Measurements from ENCODE around the gene EVL. TPM values are rescaled to one million over a fixed set of nuclear protein-coding genes. Genes with fewer than 3 reads are reported as not detected.

The EVL gene
- polyA plus RNA-seq, 1 experiment = 18.6 TPM

DNA sequence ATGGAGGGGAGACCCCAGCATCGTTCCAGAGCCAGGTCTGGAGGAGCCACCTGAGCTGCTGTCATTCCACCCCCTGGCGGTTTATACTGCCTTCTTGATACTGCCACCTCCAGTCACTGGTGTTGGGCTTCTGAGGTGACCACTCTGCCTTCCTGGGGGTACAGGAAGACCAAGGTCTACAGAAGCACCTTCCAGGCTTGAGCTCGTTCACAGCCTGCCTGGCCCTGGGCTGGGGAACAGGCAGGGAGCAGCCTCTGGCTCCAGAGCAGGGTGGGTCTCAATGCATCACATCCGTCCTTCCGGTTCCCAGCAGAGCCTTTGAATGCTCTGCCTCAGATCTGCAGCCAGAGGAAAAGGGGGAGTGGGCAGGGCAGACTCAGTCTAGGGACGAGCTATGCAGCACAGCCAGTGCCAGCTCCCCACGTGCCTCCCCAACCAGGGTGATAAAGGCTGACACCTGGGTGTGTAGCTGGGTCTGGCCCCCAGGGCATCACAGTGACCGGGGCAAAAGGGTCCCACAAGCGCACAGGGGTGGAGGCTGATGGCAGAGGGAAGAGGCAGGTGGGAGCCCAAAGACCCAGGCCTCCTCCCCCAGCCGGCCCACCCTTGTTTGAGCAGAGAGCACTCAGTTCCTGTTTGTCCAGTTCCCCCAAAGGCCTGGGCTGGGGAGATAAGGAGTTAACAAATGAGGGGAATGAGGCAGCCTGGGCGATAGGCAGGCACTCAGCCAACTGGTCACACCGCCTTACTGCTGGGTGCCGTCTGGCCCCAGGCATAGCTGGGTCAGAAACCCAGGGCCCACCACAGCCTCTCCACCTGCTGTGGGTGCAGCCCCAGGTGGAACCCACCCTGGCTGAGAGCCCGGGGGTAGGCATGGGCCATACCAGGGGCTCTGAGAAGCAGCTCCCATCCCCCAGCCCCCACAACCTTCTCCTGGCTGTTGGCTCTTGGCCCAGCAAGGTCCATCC is 77.1 kb downstream of the EVL start:
- DNase-seq (ENCODE audit: low read depth) = no peak
- TF ChIP-seq, protein P1, sequence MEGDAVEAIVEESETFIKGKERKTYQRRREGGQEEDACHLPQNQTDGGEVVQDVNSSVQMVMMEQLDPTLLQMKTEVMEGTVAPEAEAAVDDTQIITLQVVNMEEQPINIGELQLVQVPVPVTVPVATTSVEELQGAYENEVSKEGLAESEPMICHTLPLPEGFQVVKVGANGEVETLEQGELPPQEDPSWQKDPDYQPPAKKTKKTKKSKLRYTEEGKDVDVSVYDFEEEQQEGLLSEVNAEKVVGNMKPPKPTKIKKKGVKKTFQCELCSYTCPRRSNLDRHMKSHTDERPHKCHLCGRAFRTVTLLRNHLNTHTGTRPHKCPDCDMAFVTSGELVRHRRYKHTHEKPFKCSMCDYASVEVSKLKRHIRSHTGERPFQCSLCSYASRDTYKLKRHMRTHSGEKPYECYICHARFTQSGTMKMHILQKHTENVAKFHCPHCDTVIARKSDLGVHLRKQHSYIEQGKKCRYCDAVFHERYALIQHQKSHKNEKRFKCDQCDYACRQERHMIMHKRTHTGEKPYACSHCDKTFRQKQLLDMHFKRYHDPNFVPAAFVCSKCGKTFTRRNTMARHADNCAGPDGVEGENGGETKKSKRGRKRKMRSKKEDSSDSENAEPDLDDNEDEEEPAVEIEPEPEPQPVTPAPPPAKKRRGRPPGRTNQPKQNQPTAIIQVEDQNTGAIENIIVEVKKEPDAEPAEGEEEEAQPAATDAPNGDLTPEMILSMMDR (IDR thresholded peaks at IDR 0.05; ENCODE audit: insufficient read depth, low read depth, low read length) = no peak
- CTCF ChIA-PET = interaction anchor here (1.0 to 1.7 kb wide), 5 partner anchors 9 to 51 kb away, joined by 3 to 4 read pairs (median 3); no protein-coding TSS in a partner anchor
- no peaks in the 10 kb centered on the region for H3K27me3 ChIP-seq (ENCODE audit: control insufficient read depth, insufficient read depth, low read length)
- no peak overlapping the region for H3K4me3 ChIP-seq (ENCODE audit: low read depth, low read length)
- POLR2A ChIA-PET = no interaction called here
- H3K36me3 ChIP-seq (ENCODE audit: control insufficient read depth, insufficient read depth, low read length) = no peaks in the 10 kb centered on the region

DNA sequence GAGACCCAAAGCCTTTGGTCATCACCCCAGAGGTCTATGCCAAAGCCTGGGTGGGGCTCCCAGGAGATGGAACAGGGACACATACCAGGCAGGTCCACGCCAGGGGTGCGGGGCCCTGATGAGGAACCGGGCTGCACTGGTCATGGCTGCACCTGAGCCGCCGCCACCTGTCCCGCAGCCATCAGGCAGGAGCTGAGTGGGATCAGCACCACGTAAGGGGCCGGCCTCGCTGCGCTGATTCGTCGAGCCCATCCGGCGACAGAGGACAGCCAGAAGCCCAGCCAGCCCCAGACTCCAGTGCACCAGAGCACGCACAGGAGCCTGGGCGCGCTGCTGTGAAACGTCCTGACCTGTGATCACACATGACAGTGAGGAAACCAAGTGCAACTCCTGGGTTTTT is 78.3 kb downstream of the EVL start:
- TF ChIP-seq, protein P1 (IDR thresholded peaks at IDR 0.05; ENCODE audit: insufficient read depth, low read depth, low read length) = no peak
- CTCF ChIA-PET = interaction anchor here (1.6 kb wide), 1 partner anchor 11 kb away, joined by 4 read pairs; no protein-coding TSS in a partner anchor
- Histone ChIP-seq H3K4me3 (ENCODE audit: low read depth, low read length) (no peak overlapping the region), H3K27me3 (ENCODE audit: control insufficient read depth, insufficient read depth, low read length) (no peaks in the 10 kb centered on the region), H3K36me3 (ENCODE audit: control insufficient read depth, insufficient read depth, low read length) (no peaks in the 10 kb centered on the region)
- no peak for DNase-seq (ENCODE audit: low read depth)
- POLR2A ChIA-PET = no interaction called here

DNA sequence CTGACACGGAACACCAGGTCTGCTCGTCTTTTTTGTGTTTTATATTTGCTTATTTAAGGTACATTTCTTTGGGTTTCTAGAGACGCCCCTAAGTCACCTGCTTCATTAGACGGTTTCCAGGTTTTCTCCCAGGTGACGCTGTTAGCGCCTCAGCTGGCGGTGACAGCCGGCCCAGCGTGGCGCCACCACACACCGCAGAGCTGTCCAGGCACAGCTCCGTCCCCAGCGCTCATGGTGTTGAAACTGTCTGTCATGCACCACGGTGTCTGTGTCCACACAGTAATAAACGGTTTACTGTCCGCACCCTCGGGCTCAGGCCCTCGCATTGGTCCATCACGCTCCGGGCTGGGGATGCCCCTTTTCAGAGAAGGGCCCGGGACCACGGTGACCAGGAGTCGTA is 78.7 kb downstream of the EVL start:
- no peak overlapping the region for H3K4me3 ChIP-seq (ENCODE audit: low read depth, low read length)
- ChIA-PET CTCF (no interaction called here), POLR2A (no interaction called here)
- H3K36me3 ChIP-seq (ENCODE audit: control insufficient read depth, insufficient read depth, low read length) = no peaks in the 10 kb centered on the region
- DNase-seq (ENCODE audit: low read depth) = no peak
- TF ChIP-seq, protein P1 (IDR thresholded peaks at IDR 0.05; ENCODE audit: insufficient read depth, low read depth, low read length) = no peak
- no peaks in the 10 kb centered on the region for H3K27me3 ChIP-seq (ENCODE audit: control insufficient read depth, insufficient read depth, low read length)

DNA sequence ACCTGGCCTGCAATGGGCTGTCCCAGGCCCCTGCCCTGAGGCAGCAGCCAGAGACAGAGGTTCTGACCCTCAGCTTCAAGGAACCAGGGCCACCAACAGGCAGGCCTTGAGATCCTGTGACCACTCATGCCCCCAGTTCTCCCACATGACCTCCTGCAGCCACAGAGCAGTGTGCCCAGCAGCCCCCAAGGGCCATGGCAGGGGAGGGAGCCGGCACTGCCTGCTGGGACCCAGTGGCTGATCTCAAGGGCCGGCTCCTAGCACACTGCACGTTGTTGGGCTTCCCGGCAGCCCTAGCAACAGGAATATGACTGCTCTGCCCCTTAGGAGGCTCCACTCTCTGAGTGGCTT is 79.4 kb downstream of the EVL start:
- CTCF ChIA-PET = no interaction called here
- Histone ChIP-seq H3K4me3 (ENCODE audit: low read depth, low read length) (no peak overlapping the region), H3K36me3 (ENCODE audit: control insufficient read depth, insufficient read depth, low read length) (no peaks in the 10 kb centered on the region), H3K27me3 (ENCODE audit: control insufficient read depth, insufficient read depth, low read length) (no peaks in the 10 kb centered on the region)
- DNase-seq (ENCODE audit: low read depth) = no peak
- POLR2A ChIA-PET = no interaction called here
- TF ChIP-seq, protein P1 (IDR thresholded peaks at IDR 0.05; ENCODE audit: insufficient read depth, low read depth, low read length) = no peak

DNA sequence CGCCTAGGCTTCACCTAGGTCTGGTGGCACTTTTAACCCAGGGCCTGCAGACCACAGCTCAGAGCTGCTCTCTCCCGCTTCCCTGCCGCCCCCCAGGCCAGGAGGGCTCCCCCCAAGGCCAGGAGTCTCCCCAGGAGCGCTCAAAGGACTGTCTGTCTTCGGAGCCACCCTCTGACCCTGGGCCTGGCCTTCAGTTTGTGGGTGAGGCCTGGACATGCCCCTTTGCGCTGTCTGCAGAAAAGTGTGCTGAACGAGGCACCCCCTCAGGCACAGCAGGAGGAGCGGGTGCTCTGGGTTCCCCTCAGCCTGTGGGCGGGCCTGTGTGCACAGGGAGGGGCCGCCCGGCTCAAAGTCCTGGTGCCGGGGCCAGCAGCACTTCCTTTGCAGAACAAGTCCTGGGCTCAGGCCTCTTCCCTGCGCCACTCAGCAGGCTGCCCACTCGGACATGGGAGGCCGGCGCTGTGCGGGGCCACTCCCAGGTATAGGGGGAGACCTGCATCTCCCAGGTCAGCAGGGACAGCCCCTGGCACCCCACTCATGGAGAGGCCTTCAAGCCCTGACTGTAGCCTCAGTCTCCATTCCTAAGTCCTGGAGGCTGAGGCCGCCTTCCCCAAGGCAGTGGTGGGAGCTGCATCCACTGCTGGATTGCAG is 79.9 kb downstream of the EVL start:
- TF ChIP-seq, protein P1 (IDR thresholded peaks at IDR 0.05; ENCODE audit: insufficient read depth, low read depth, low read length) = no peak
- H3K36me3 ChIP-seq (ENCODE audit: control insufficient read depth, insufficient read depth, low read length) = no peaks in the 10 kb centered on the region
- no peak overlapping the region for H3K4me3 ChIP-seq (ENCODE audit: low read depth, low read length)
- ChIA-PET CTCF (no interaction called here), POLR2A (no interaction called here)
- H3K27me3 ChIP-seq (ENCODE audit: control insufficient read depth, insufficient read depth, low read length) = no peaks in the 10 kb centered on the region
- no peak for DNase-seq (ENCODE audit: low read depth)

Measured in BJ (cell line).